ENCODE data around the gene CYP24A1. TPM values are rescaled to one million over a fixed set of nuclear protein-coding genes. Genes with fewer than 3 reads are reported as not detected.

CYP24A1 gene
- total and polyA plus RNA-seq, 2 donors (not counting 1 experiment from before 2014, with no cell fraction given): not detected

- peaks cover 0 to 5% (median 1%) of the 10 kb centered on the region in 4 experiments for H3K27me3 ChIP-seq (replicated peaks in 1 of 4; ENCODE audit: control extremely low read depth in 1 of 4, control insufficient read depth in 3 of 4, insufficient read depth in 4 of 4, low read length in 3 of 4)
- WGBS (ENCODE audit: insufficient coverage): no CpG with 5 or more reads among the region's 2 CpGs
- no peak overlapping the region for H3K9ac ChIP-seq (ENCODE audit: low read length)
- H3K4me2 ChIP-seq (replicated peaks; ENCODE audit: low read depth, low read length, poor library complexity, severe bottlenecking): no peak overlapping the region
- Mint-ChIP-seq H3K4me3 (no peak overlapping the region), H3K9me3 (ENCODE audit: insufficient read depth) (no peaks in the 10 kb centered on the region), H3K4me1 (no peaks in the 10 kb centered on the region), H3K27me3 (peaks cover 15% of the 10 kb centered on the region), H3K27ac (no peak overlapping the region)
- H4K20me1 ChIP-seq (ENCODE audit: control insufficient read depth, insufficient read depth, low read length, poor library complexity, severe bottlenecking): no peaks in the 10 kb centered on the region
- intact Hi-C loops (cut with micrococcal nuclease): no loop called here
- no peak overlapping the region for H3K4me3 ChIP-seq (ENCODE audit: control extremely low read depth in 1 of 5, extremely low read depth in 1 of 5, insufficient read depth in 1 of 5, low read depth in 2 of 5, low read length in 4 of 5)
- DNase-seq (no peak), ATAC-seq (ENCODE audit: low read depth) (no peak)
- no peak overlapping the region for H2AFZ ChIP-seq (ENCODE audit: insufficient read depth, low read depth, low read length, poor library complexity, severe bottlenecking)
- ChIA-PET CTCF (no interaction called here), POLR2A (no interaction called here)
- H3K36me3 ChIP-seq (replicated peaks in 1 of 2; ENCODE audit: control extremely low read depth in 1 of 2, control insufficient read depth in 1 of 2, extremely low read depth in 1 of 2, insufficient read depth in 2 of 2, low read length in 1 of 2): no peaks in the 10 kb centered on the region
- H3K9me3 ChIP-seq (ENCODE audit: control extremely low read depth in 1 of 3, control insufficient read depth in 2 of 3, insufficient read depth in 1 of 3, low read length in 2 of 3): no peaks in the 10 kb centered on the region
- H3K4me1 ChIP-seq (ENCODE audit: control insufficient read depth in 2 of 2, insufficient read depth in 2 of 2, low read length in 2 of 2): no peaks in the 10 kb centered on the region
- TF ChIP-seq EZH2 (IDR thresholded peaks at IDR 0.05; ENCODE audit: borderline replicate concordance, insufficient read depth, low read depth, low read length, poor library complexity, severe bottlenecking) (no peak), CTCF (IDR thresholded peaks at IDR 0.05) (no peak)
- no peak overlapping the region for H3K27ac ChIP-seq (ENCODE audit: low read length in 2 of 2)
- no peaks in the 10 kb centered on the region for H3K79me2 ChIP-seq (ENCODE audit: control insufficient read depth, insufficient read depth, low read length)
Observed at GRCh38 chr20:54153041-54153327, 20.8 kb downstream of the CYP24A1 start.

- H2AFZ ChIP-seq (ENCODE audit: insufficient read depth, low read depth, low read length, poor library complexity, severe bottlenecking): no peak overlapping the region
- CTCF ChIA-PET: no interaction called here
- no peak overlapping the region for H3K27ac ChIP-seq (ENCODE audit: low read length in 2 of 2)
- H3K4me3 ChIP-seq (ENCODE audit: control extremely low read depth in 1 of 5, extremely low read depth in 1 of 5, insufficient read depth in 1 of 5, low read depth in 2 of 5, low read length in 4 of 5): no peak overlapping the region
- no peak overlapping the region for H3K27ac Mint-ChIP-seq
- no peaks in the 10 kb centered on the region for H4K20me1 ChIP-seq (ENCODE audit: control insufficient read depth, insufficient read depth, low read length, poor library complexity, severe bottlenecking)
- intact Hi-C loops (cut with micrococcal nuclease): no loop called here
- no peak for DNase-seq
- no peak overlapping the region for H3K9ac ChIP-seq (ENCODE audit: low read length)
- no peak overlapping the region for H3K4me3 Mint-ChIP-seq
- no peak for ATAC-seq (ENCODE audit: low read depth)
- POLR2A ChIA-PET: no interaction called here
- H3K4me1 ChIP-seq (ENCODE audit: control insufficient read depth in 2 of 2, insufficient read depth in 2 of 2, low read length in 2 of 2): no peaks in the 10 kb centered on the region
- H3K27me3 Mint-ChIP-seq: peaks cover 12% of the 10 kb centered on the region
- H3K27me3 ChIP-seq (replicated peaks in 1 of 4; ENCODE audit: control extremely low read depth in 1 of 4, control insufficient read depth in 3 of 4, insufficient read depth in 4 of 4, low read length in 3 of 4): peaks cover 0 to 5% (median 1%) of the 10 kb centered on the region in 4 experiments
- no peaks in the 10 kb centered on the region for H3K36me3 ChIP-seq (replicated peaks in 1 of 2; ENCODE audit: control extremely low read depth in 1 of 2, control insufficient read depth in 1 of 2, extremely low read depth in 1 of 2, insufficient read depth in 2 of 2, low read length in 1 of 2)
- 90% methylated on average over 10 of the region's 10 CpGs for WGBS (ENCODE audit: insufficient coverage)
- H3K79me2 ChIP-seq (ENCODE audit: control insufficient read depth, insufficient read depth, low read length): no peaks in the 10 kb centered on the region
- no peaks in the 10 kb centered on the region for H3K9me3 Mint-ChIP-seq (ENCODE audit: insufficient read depth)
- no peak overlapping the region for H3K4me2 ChIP-seq (replicated peaks; ENCODE audit: low read depth, low read length, poor library complexity, severe bottlenecking)
- H3K4me1 Mint-ChIP-seq: no peaks in the 10 kb centered on the region
- no peak for TF ChIP-seq CTCF (IDR thresholded peaks at IDR 0.05)
- no peak for TF ChIP-seq EZH2 (IDR thresholded peaks at IDR 0.05; ENCODE audit: borderline replicate concordance, insufficient read depth, low read depth, low read length, poor library complexity, severe bottlenecking)
- H3K9me3 ChIP-seq (ENCODE audit: control extremely low read depth in 1 of 3, control insufficient read depth in 2 of 3, insufficient read depth in 1 of 3, low read length in 2 of 3): no peaks in the 10 kb centered on the region
Observed at GRCh38 chr20:54152227-54153040, 21.4 kb downstream of the CYP24A1 start.

All from B cell (primary cell).